ENCODE results near the gene DNAL4.
A peak's percentile ranks its signal among the peaks of the same experiment; 100 is the strongest.

DNAL4 gene

GRCh38 chr22:38793317-38793716, 626 bp downstream of the DNAL4 start:
- DNase-seq, result no peak
- intact Hi-C loops (cut with DNase I), result loop anchor here (10.0 kb wide), 1 partner anchor 71 kb away; no protein-coding TSS in a partner anchor

GRCh38 chr22:38792833-38793232, 1.1 kb downstream of the DNAL4 start:
- intact Hi-C loops (cut with DNase I), result loop anchor here (10.0 kb wide), 1 partner anchor 72 kb away; no protein-coding TSS in a partner anchor
- DNase-seq, result no peak

GRCh38 chr22:38789606-38790005, 4.3 kb downstream of the DNAL4 start:
- intact Hi-C loops (cut with DNase I), result loop anchor here (10.0 kb wide), 1 partner anchor 75 kb away; no protein-coding TSS in a partner anchor
- DNase-seq, result no peak

GRCh38 chr22:38788846-38789245, 5.1 kb downstream of the DNAL4 start:
- DNase-seq, result no peak

GRCh38 chr22:38788021-38788816, 5.7 kb downstream of the DNAL4 start:
- DNase-seq, result peak in 13 of 42 donors; percentile 25 to 77 (median 58)
- intact Hi-C loops (cut with DNase I), result no loop called here

More at GRCh38 chr22:38788846-38789245, 5.1 kb downstream of the DNAL4 start:
- intact Hi-C loops (cut with DNase I), result no loop called here

- DNase-seq, result peak in 2 of 42 donors; percentile 4 to 18
- intact Hi-C loops (cut with DNase I), result no loop called here
Observed at GRCh38 chr22:38786631-38787030, 7.3 kb downstream of the DNAL4 start.

GRCh38 chr22:38784856-38785255, 9.1 kb downstream of the DNAL4 start:
- DNase-seq, result peak in 1 of 42 donors; percentile 0
- intact Hi-C loops (cut with DNase I), result no loop called here

GRCh38 chr22:38784035-38784434, 9.9 kb downstream of the DNAL4 start:
- intact Hi-C loops (cut with DNase I), result no loop called here
- no peak for DNase-seq

- intact Hi-C loops (cut with DNase I), result no loop called here
- no peak for DNase-seq
Observed at GRCh38 chr22:38783095-38783615, 10.8 kb downstream of the DNAL4 start.

- intact Hi-C loops (cut with DNase I), result no loop called here
- peak in 13 of 42 donors; percentile 26 to 78 (median 51) for DNase-seq
Observed at GRCh38 chr22:38782402-38783094, 11.4 kb downstream of the DNAL4 start.

- intact Hi-C loops (cut with DNase I), result no loop called here
- peak in 3 of 42 donors; percentile 25 to 58 (median 53) for DNase-seq
Observed at GRCh38 chr22:38781033-38781432, 12.9 kb downstream of the DNAL4 start.

- intact Hi-C loops (cut with DNase I), result no loop called here
- DNase-seq, result peak in 35 of 42 donors; percentile 53 to 90 (median 72)
Observed at GRCh38 chr22:38777087-38777671, 16.8 kb downstream of the DNAL4 start.

- DNase-seq, result no peak
- intact Hi-C loops (cut with DNase I), result no loop called here
Observed at GRCh38 chr22:38776086-38776485, 17.9 kb downstream of the DNAL4 start.

GRCh38 chr22:38775656-38776055, 18.3 kb downstream of the DNAL4 start:
- intact Hi-C loops (cut with DNase I), result no loop called here
- no peak for DNase-seq

- intact Hi-C loops (cut with DNase I), result loop anchor here (5.0 kb wide), 1 partner anchor 93 kb away; no protein-coding TSS in a partner anchor
- DNase-seq, result peak in 20 of 42 donors; percentile 42 to 87 (median 64)
Observed at GRCh38 chr22:38774496-38775166, 19.3 kb downstream of the DNAL4 start.

- no peak for DNase-seq
- intact Hi-C loops (cut with DNase I), result loop anchor here (5.0 kb wide), 1 partner anchor 94 kb away; no protein-coding TSS in a partner anchor
Observed at GRCh38 chr22:38773363-38773946, 20.5 kb downstream of the DNAL4 start.

- intact Hi-C loops (cut with DNase I), result loop anchor here (5.0 kb wide), 1 partner anchor 95 kb away; no protein-coding TSS in a partner anchor
- no peak for DNase-seq
Observed at GRCh38 chr22:38772623-38772873, 21.4 kb downstream of the DNAL4 start.

- intact Hi-C loops (cut with DNase I), result loop anchor here (5.0 kb wide), 1 partner anchor 97 kb away; no protein-coding TSS in a partner anchor
- no peak for DNase-seq
Observed at GRCh38 chr22:38770257-38770949, 23.5 kb downstream of the DNAL4 start.

Measured in head of caudate nucleus (tissue), 42 donors.